OCI-LY3 (cell line): ENCODE data around the gene CD19.

Source experiments
- EZH2phosphoT487 ChIP-seq: fragments of 200-600 bp; shearing (Covaris generic); IDR thresholded peaks from 2 replicates; pipeline ENCODE4 v1.6.1; 2018; ENCODE audit warnings: antibody characterized with exemption, mixed run types, low read depth
- TF ChIP-seq, protein P1 (sequence below): fragments of 200-600, 300-600 bp; sonication (generic); IDR thresholded peaks from 2 replicates; pipeline ENCODE4 v1.5.1; 2014; ENCODE audit warnings: antibody characterized with exemption, low read length, low read depth

DNA sequence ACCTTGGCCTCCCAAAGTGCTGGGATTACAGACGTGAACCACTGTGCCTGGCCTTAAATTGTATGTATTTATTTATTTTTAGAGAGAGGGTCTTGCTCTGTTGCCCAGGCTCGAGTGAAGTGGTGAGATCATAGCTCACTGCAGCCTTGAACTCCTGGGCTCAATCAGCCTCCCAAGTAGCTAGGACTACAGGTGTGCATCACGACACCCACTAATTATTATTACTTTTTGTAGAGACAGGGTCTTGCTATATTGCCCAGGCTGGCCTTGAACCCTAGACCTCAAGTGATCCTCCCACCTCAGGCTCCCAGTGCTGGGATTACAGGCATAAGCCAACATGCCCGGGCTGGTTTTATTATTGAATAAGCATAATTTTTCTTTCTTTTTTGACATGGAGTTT is 14.9 kb downstream of the CD19 start:
- TF ChIP-seq, protein P1, sequence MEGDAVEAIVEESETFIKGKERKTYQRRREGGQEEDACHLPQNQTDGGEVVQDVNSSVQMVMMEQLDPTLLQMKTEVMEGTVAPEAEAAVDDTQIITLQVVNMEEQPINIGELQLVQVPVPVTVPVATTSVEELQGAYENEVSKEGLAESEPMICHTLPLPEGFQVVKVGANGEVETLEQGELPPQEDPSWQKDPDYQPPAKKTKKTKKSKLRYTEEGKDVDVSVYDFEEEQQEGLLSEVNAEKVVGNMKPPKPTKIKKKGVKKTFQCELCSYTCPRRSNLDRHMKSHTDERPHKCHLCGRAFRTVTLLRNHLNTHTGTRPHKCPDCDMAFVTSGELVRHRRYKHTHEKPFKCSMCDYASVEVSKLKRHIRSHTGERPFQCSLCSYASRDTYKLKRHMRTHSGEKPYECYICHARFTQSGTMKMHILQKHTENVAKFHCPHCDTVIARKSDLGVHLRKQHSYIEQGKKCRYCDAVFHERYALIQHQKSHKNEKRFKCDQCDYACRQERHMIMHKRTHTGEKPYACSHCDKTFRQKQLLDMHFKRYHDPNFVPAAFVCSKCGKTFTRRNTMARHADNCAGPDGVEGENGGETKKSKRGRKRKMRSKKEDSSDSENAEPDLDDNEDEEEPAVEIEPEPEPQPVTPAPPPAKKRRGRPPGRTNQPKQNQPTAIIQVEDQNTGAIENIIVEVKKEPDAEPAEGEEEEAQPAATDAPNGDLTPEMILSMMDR = no peak
- no peak for TF ChIP-seq EZH2phosphoT487
